GM21576 (cell line): ENCODE measurements around the gene RASSF8.

ENCODE experiments used
- ATAC-seq: cut with Tn5 transposase; IDR thresholded peaks from one replicate; pipeline ENCODE4 v1.9.1; 2021; ENCODE audit warnings: mild to moderate bottlenecking, moderate library complexity; ENCODE audit not compliant: unreplicated experiment

The RASSF8 gene

DNA sequence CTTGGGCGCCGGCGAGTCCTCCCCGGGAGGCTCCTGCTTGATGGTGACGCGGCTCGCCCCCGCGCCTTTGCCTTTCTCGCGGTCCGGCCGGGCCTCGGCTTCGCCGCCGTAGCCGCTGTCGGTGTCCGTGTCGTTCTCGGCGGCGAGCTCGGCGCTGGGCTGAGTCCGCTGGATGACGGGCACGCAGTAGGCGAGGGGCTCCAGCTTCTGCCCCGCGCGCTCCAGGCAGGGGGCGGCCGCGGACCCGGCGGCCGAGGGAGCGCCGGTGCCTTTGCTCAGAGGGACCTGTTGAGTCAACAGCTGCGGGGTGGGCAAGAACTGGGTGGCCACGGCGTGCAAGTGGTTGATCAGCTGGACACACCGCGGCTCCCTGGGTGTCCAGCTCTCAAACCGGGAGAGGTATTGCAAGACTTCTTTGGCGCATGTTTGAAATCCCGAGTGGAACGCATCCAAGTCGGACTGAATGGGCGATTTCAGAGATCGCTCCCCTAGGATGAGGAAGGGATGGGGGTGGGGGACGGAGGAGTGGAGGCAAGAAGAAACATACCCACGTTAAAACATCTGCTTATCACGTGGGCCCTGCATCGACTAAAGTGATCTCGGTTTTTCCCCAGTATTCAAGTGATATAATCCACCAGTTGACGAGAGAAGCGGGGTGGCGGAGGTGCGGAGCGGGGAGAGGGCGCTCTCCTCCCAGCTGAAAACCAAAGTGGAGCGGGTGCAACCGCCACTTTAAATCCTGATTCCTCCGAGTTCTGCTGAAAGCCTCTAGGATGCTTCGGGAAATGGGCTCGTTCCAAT is 164.4 kb downstream of the RASSF8 start:
- ATAC-seq: no peak

DNA sequence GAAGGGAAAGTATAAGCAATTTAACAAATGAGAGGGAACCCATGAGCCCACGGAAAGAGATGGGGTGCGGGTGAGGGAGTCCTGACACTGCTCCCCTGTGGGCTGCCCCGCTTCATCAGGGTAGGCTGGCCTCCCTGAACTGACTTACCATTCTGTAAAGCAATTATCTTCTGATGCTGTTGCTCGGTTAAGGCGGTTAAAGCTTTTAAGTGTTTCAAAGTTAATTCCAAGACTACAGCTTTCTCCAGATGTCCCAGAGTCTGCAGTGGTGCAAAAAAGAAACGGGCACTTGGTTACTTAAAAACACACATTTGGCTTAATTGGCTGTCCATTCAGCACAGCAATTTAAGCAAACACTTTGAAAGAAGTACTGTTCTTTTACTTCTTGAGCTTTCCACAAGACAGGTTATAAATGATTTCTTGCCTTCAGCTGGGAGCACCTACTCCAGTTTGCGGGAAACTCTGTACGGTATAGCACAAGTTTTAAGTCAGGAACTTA is 165.0 kb downstream of the RASSF8 start:
- no peak for ATAC-seq

DNA sequence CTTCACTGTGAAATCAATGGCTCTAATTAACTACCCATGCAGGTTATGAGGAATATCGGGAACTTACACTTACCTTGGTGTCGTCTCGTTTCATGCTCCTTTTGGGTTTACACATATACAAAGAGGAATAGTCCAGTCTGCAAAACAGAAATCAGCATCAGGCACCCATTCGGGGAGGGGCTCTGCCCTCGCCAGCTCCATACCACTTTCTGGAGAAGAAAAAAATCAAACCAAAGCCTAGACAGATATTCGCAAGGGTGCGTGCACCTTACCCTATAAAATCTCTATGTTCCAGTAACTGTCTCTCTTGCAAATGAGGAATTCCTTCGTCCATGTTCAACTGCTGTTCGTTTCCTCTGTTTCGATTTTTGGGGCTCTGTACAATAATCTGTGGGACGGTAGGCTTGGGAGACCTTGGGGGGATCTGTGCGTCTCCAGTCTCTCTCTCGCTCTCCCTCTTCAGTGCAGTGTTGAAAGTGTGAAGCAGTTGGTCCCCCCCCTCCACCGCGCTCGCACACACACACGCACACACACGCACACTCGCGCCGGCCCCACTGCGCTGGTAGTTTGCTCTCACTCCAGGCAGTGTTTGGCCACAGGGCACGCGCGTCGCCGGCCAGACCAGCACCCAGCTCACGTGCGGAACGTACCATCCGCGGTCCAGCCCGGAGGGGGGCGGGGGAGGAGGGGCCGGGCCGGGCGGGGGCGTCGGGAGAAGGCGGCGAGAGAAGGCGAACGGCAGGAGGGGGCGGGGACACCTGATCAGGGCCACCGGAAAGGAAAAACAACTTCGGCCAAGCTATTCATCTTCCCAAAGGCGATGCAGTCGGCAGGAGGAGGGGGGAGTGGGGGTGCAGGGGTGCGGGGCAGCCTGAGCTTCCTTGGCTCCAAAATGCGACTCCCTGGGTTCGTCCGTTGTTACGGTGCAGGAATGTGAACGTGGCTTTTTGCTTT is 166.2 kb downstream of the RASSF8 start, which contains the start of gene BHLHE41:
TSS of gene BHLHE41 (minus strand) at position 592 of the 954 bp plus-strand sequence. CDS start at position 334, 258 bp downstream.
- no peak for ATAC-seq

DNA sequence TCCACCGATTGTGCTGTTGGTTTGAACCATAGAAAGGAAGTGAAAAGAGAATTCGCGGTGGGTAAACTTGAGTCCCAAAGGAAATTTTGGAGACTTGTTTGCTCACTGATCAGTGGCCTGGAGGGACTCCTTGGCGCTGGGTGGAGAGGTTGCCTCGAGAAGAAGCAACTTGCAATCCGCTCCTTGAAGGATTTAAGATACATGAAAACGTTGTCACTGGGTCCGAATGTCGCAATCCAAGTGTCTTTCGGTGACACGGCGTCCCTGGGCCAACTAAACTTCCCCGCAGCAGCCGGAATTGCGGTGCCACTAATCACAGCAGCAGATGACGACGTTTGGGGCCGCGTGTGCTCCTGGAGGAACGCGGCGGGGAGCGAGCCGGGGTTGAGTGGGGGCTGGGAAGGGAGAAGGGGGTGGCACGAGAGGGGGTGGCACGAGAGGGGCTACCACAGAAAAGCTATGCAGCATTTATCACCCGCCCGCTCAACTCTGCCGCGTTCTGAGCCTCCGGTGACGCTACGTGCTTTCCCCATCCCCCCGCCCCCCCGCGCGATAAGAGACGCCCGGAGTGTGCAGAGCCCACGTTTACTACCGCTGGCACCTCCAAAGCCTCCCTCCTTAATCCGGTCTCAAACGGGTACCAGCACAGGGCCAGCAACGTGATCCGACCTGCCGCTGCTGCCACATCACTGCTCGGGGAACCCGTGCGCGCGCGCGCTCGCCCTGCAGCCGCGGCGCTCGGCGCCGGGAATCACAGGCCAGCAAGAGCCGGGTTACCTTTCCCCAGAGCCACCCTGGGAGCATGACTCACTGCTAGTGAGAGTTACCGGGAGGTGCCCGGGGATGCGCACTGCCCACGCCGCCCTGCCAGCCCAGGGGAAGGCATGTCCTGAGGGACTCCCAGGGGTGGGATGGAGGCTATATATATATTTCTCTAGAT is 167.2 kb downstream of the RASSF8 start:
- no peak for ATAC-seq

DNA sequence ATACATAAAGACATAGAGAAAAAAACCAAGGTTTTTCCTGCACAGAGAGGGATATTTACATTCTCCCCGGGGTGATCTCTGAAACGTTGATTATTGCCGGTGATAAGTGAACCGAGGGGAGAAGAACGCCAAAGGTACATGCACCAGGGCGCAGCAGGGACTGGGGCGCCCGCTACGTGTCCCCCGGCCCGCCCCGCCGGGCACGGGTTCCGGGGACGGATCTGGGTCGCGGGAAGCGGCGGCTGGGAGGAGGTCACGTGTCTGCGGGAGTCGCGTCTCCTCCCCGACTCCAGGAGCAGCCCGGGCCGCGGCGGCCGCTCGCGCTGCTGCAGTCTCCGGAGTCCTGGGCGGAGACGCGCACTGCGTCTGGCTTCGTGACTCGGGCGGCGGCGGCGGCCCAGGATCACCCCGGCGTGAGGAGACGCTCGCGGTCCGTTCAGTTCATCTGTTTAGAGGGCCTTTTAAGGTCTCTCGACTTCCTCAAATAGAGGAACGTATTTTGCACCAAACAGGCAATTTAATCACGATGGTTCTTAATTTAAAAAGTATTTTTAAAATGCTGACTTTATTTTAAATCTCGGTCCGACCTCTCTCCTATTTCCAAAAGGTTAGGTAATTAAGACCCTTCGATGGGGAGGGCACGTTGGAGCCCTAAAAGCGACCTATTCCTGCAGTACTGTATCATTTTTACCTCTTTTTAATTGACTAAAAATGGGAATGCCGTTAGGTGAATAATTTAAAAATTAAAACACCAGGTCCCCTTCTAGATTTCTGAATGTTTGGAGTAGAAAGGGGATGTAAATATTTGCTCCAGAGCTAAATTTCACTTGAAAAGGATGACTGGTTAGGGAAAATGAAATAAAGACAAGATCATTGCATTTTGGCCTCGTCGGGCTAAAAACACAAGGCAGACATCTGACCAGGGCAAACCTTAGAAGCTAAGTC is 168.1 kb downstream of the RASSF8 start:
- no peak for ATAC-seq

DNA sequence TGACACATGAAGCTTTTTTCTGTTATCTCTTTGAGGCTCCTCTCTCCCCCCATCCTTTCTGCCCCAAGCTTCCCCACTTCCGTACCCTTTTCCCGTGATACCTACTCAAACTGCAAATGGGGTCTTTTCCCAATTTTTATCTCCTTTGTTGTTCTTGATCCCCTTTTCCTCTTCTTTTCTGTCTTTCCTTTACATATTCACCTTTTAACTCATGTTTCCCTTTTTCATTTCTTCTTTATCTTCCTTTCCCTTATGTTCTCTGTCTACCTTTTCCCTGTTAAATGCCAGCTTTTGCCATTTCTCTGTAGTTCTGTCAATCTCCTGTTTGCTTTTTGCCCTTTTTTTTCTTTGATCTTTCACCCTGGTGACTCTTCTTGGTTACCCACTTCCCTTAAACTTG is 168.9 kb downstream of the RASSF8 start:
- ATAC-seq: no peak

DNA sequence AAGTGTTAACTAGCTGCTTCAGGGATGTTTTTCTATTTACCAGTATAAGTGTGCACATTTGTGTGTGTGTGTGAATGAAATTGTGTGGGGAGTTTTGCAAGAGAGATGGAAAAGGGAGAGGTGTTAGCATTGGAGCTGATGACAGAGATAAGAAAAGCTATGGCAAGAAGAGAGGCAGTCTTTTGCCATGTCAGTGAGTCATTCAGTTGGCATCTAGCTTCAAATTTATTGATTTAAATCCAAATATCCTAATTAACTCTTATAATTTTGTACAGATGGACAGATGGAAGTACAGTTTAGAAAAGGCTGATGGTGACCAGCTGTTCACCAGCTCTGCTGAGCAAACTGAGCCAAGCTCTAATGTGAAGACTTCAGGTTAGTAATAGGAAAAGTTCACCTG is 169.7 kb downstream of the RASSF8 start:
- no peak for ATAC-seq
